HEK293 (cell line): Measurements from ENCODE around the gene TEC.
"Not testable (repeated sequence)": the region's sequence is repeated elsewhere in the genome, so short reads cannot be mapped to it uniquely, and the experiment has no call there.

ENCODE experiments used
- CTCF ChIA-PET: fragments of 350-600 bp; formaldehyde crosslinking; extraction: SDS; loops from one replicate; lab custom pipeline; 2021; ENCODE audit warnings: antibody characterized with exemption; lab: Yijun Ruan, JAX
- POLR2A ChIA-PET: fragments of 300-600 bp; formaldehyde crosslinking; extraction: SDS; loops from one replicate; lab custom pipeline; 2020; ENCODE audit warnings: antibody characterized with exemption, inconsistent platforms; lab: Yijun Ruan, JAX
- H3K27ac ChIP-seq: fragments of 200-500 bp; sonication (Bioruptor generic); 2 replicates; pipeline ENCODE4 v1.5.1; 2014; ENCODE audit warnings: low read depth, low read length, control low read depth, inconsistent platforms; ENCODE audit errors: extremely low read depth
- H3K36me3 ChIP-seq, 2 experiments: fragments of 200-500 bp in 1 of 2; sonication (Bioruptor generic) in 1 of 2; 1 replicate in 1 of 2; 2 replicates in 1 of 2; pipeline ENCODE4 v1.5.1; 2014 to 2017; ENCODE audit warnings: inconsistent platforms in 2 of 2, low read length in 2 of 2; ENCODE audit not compliant: control insufficient read depth in 2 of 2, insufficient read depth in 1 of 2
- H3K4me1 ChIP-seq: fragments of 200-500 bp; sonication (Bioruptor generic); 2 replicates; pipeline ENCODE4 v1.5.1; 2014; ENCODE audit warnings: mild to moderate bottlenecking, low read length, inconsistent platforms; ENCODE audit not compliant: control insufficient read depth, insufficient read depth
- H3K4me3 ChIP-seq: 2 replicates; pipeline ENCODE4 v1.5.1; 2011; ENCODE audit warnings: low read depth, mild to moderate bottlenecking, control low read depth, low read length, moderate library complexity
- H3K9me3 ChIP-seq: fragments of 200-500 bp; sonication (Bioruptor generic); 2 replicates; pipeline ENCODE4 v1.5.1; 2014; ENCODE audit warnings: low read depth, low read length, inconsistent platforms; ENCODE audit not compliant: control insufficient read depth, insufficient read depth
- HOXD13 ChIP-seq: sonication (generic); formaldehyde crosslinking; IDR thresholded peaks from 2 replicates; pipeline ENCODE4 v1.8.0; 2022; ENCODE audit warnings: missing genetic modification reagents, borderline replicate concordance
- KLF9 ChIP-seq: fragments of 450-650 bp; formaldehyde crosslinking; IDR thresholded peaks from 2 replicates; pipeline ENCODE4 v1.5.1; 2016; ENCODE audit warnings: missing biosample characterization, missing genetic modification characterization, low read depth
- ZBTB17 ChIP-seq: fragments of 450-650 bp; formaldehyde crosslinking; IDR thresholded peaks from 2 replicates; pipeline ENCODE4 v1.5.1; 2016; ENCODE audit warnings: missing biosample characterization, missing genetic modification characterization
- ZBTB48 ChIP-seq: fragments of 450-650 bp; formaldehyde crosslinking; IDR thresholded peaks from 2 replicates; pipeline ENCODE4 v1.5.1; 2016; ENCODE audit warnings: missing biosample characterization, missing genetic modification characterization
- ZEB2 ChIP-seq: fragments of 450-650 bp; formaldehyde crosslinking; IDR thresholded peaks from 2 replicates; pipeline ENCODE4 v1.5.1; 2016; ENCODE audit warnings: missing biosample characterization, missing genetic modification characterization
- ZNF10 ChIP-seq: fragments of 450-650 bp; formaldehyde crosslinking; IDR thresholded peaks from 2 replicates; pipeline ENCODE4 v1.5.1; 2017; ENCODE audit warnings: missing biosample characterization, missing genetic modification characterization
- ZNF23 ChIP-seq: fragments of 450-650 bp; formaldehyde crosslinking; IDR thresholded peaks from 2 replicates; pipeline ENCODE4 v1.5.1; 2016; ENCODE audit warnings: missing biosample characterization, missing genetic modification characterization, borderline replicate concordance
- ZNF521 ChIP-seq: fragments of 450-650 bp; formaldehyde crosslinking; IDR thresholded peaks from 2 replicates; pipeline ENCODE4 v1.5.1; 2017; ENCODE audit warnings: missing biosample characterization, mild to moderate bottlenecking, missing genetic modification characterization
- ZNF843 ChIP-seq: fragments of 450-650 bp; formaldehyde crosslinking; IDR thresholded peaks from 2 replicates; pipeline ENCODE4 v1.5.1; 2016; ENCODE audit warnings: missing biosample characterization, missing genetic modification characterization
- TF ChIP-seq, protein P1 (sequence below): fragments of 450-650 bp; formaldehyde crosslinking; IDR thresholded peaks from 2 replicates; pipeline ENCODE4 v1.5.1; 2016; ENCODE audit warnings: missing biosample characterization, missing genetic modification characterization, borderline replicate concordance
- TF ChIP-seq, protein P2 (sequence below): fragments of 450-650 bp; formaldehyde crosslinking; IDR thresholded peaks from 2 replicates; pipeline ENCODE4 v1.5.1; 2016; ENCODE audit warnings: missing biosample characterization, missing genetic modification characterization
- TF ChIP-seq, protein P3 (sequence below): fragments of 450-650 bp; formaldehyde crosslinking; IDR thresholded peaks from 2 replicates; pipeline ENCODE4 v1.5.1; 2016; ENCODE audit warnings: missing biosample characterization, missing genetic modification characterization, low read depth
- TF ChIP-seq, protein P4 (sequence below): fragments of 450-650 bp; formaldehyde crosslinking; conservative IDR thresholded peaks from 2 replicates; pipeline ENCODE4 v1.5.1; 2016; ENCODE audit warnings: low read depth, missing biosample characterization, missing genetic modification characterization

TEC gene

DNA sequence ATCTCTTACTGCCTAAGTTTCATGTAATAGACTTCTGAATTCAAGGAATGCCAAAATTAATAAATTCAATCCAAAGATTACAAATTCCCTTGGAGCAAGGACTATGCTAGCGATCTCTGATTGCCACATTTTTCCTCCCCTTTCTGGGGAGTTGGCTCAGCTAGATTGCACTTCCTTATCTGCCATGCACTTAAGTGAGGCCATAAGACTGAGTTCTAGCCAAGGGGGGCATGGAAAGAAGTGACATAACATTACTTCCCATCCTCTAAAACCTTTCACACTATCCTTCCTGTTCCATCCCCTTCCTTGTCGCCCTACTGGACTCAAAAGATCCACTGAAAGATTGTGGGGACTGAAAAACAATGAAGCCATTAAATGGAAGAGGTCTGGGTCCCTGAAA lies 81.8 kb downstream of the TEC start (continued):
- TF ChIP-seq, protein P1, sequence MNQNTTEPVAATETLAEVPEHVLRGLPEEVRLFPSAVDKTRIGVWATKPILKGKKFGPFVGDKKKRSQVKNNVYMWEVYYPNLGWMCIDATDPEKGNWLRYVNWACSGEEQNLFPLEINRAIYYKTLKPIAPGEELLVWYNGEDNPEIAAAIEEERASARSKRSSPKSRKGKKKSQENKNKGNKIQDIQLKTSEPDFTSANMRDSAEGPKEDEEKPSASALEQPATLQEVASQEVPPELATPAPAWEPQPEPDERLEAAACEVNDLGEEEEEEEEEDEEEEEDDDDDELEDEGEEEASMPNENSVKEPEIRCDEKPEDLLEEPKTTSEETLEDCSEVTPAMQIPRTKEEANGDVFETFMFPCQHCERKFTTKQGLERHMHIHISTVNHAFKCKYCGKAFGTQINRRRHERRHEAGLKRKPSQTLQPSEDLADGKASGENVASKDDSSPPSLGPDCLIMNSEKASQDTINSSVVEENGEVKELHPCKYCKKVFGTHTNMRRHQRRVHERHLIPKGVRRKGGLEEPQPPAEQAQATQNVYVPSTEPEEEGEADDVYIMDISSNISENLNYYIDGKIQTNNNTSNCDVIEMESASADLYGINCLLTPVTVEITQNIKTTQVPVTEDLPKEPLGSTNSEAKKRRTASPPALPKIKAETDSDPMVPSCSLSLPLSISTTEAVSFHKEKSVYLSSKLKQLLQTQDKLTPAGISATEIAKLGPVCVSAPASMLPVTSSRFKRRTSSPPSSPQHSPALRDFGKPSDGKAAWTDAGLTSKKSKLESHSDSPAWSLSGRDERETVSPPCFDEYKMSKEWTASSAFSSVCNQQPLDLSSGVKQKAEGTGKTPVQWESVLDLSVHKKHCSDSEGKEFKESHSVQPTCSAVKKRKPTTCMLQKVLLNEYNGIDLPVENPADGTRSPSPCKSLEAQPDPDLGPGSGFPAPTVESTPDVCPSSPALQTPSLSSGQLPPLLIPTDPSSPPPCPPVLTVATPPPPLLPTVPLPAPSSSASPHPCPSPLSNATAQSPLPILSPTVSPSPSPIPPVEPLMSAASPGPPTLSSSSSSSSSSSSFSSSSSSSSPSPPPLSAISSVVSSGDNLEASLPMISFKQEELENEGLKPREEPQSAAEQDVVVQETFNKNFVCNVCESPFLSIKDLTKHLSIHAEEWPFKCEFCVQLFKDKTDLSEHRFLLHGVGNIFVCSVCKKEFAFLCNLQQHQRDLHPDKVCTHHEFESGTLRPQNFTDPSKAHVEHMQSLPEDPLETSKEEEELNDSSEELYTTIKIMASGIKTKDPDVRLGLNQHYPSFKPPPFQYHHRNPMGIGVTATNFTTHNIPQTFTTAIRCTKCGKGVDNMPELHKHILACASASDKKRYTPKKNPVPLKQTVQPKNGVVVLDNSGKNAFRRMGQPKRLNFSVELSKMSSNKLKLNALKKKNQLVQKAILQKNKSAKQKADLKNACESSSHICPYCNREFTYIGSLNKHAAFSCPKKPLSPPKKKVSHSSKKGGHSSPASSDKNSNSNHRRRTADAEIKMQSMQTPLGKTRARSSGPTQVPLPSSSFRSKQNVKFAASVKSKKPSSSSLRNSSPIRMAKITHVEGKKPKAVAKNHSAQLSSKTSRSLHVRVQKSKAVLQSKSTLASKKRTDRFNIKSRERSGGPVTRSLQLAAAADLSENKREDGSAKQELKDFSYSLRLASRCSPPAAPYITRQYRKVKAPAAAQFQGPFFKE (tag by site-specific recombination): no peak
- TF ChIP-seq, protein P2, sequence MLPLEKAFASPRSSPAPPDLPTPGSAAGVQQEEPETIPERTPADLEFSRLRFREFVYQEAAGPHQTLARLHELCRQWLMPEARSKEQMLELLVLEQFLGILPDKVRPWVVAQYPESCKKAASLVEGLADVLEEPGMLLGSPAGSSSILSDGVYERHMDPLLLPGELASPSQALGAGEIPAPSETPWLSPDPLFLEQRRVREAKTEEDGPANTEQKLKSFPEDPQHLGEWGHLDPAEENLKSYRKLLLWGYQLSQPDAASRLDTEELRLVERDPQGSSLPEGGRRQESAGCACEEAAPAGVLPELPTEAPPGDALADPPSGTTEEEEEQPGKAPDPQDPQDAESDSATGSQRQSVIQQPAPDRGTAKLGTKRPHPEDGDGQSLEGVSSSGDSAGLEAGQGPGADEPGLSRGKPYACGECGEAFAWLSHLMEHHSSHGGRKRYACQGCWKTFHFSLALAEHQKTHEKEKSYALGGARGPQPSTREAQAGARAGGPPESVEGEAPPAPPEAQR (tag by site-specific recombination): no peak
- TF ChIP-seq HOXD13 (CRISPR knock-in tag): no peak
- TF ChIP-seq ZBTB17 (tag by site-specific recombination): no peak
- TF ChIP-seq, all 188 proteins: peak for 0

DNA sequence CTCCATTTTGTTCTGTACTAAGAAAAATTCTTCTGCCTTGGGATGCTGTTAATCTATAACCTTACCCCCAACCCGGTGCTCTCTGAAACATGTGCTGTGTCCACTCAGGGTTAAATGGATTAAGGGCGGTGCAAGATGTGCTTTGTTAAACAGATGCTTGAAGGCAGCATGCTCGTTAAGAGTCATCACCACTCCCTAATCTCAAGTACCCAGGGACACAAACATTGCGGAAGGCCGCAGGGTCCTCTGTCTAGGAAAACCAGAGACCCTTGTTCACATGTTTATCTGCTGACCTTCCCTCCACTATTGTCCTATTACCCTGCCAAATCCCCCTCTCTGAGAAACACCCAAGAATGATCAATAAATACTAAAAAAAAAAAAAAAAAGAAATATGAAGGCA lies 82.6 kb downstream of the TEC start:
- CTCF ChIA-PET, H3K27ac ChIP-seq, H3K9me3 ChIP-seq, H3K4me3 ChIP-seq, POLR2A ChIA-PET, H3K4me1 ChIP-seq, H3K36me3 ChIP-seq: not testable (repeated sequence)

DNA sequence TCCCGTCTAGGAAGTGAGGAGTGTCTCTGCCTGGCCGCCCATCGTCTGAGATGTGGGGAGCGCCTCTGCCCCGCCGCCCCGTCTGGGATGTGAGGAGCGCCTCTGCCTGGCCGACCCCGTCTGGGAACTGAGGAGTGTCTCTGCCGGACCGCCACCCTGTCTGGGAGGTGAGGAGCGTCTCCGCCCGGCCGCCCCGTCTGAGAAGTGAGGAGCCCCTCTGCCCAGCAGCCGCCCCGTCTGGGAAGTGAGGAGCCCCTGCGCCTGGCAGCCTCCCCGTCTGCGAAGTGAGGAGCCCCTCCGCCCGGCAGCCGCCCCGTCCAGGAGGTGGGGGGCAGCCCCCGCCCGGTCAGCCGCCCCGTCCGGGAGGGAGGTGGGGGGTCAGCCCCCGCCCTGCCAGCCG lies 83.2 kb downstream of the TEC start:
- H3K36me3 ChIP-seq, H3K4me1 ChIP-seq, H3K27ac ChIP-seq, POLR2A ChIA-PET, H3K9me3 ChIP-seq, H3K4me3 ChIP-seq, CTCF ChIA-PET: not testable (repeated sequence)

DNA sequence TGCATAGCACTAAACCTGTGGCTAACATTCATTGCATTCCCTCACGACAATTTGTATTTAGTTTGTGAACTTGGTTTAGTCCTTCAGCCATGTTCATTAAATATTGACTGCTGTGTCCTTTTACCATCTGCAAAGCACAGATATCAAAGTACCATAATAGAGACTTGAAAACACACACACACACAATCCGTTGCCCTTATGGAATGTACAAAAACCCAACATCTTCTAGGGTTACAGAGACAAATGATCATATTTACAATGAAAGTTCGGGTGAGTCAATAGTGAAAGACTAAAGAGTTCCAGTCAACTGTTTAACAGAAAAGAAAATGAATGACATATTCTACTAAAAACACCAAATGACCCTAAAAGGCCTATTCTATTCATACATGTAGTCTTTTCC lies 84.8 kb downstream of the TEC start:
- Histone ChIP-seq H3K27ac (no peak overlapping the region), H3K4me3 (no peak overlapping the region), H3K36me3 (no peaks in the 10 kb centered on the region), H3K9me3 (no peaks in the 10 kb centered on the region), H3K4me1 (no peaks in the 10 kb centered on the region)
- POLR2A ChIA-PET: no interaction called here
- TF ChIP-seq, protein P3, sequence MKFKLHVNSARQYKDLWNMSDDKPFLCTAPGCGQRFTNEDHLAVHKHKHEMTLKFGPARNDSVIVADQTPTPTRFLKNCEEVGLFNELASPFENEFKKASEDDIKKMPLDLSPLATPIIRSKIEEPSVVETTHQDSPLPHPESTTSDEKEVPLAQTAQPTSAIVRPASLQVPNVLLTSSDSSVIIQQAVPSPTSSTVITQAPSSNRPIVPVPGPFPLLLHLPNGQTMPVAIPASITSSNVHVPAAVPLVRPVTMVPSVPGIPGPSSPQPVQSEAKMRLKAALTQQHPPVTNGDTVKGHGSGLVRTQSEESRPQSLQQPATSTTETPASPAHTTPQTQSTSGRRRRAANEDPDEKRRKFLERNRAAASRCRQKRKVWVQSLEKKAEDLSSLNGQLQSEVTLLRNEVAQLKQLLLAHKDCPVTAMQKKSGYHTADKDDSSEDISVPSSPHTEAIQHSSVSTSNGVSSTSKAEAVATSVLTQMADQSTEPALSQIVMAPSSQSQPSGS (tag by site-specific recombination): no peak
- TF ChIP-seq ZNF521: no peak
- TF ChIP-seq, all 188 proteins: peak for 0
- CTCF ChIA-PET: no interaction called here

DNA sequence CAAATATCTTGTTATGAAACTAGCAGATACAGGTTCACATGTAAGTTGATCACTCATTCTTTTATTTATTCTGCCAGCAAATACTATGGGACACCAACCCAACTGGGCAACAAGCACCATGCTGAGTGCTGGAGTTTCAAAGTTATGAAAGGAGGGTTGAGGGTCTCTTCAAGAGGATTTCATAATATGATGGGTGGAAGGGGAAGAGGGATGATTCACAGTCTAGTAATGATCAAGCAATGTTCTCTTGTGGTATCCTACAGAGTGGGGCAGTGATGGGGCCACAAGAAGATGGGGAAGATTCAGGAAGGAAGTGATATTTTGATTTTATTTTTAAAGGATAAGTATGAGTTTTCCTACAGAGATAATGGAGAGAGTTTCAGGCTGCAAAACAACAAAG lies 89.4 kb downstream of the TEC start:
- no peaks in the 10 kb centered on the region for H3K4me1 ChIP-seq
- no peaks in the 10 kb centered on the region for H3K36me3 ChIP-seq
- no peaks in the 10 kb centered on the region for H3K9me3 ChIP-seq
- CTCF ChIA-PET: no interaction called here
- POLR2A ChIA-PET: no interaction called here
- H3K27ac ChIP-seq: no peak overlapping the region
- no peak overlapping the region for H3K4me3 ChIP-seq
- no peak for TF ChIP-seq KLF9 (tag by site-specific recombination)
- TF ChIP-seq ZNF10 (tag by site-specific recombination): no peak
- no peak for TF ChIP-seq ZNF23 (tag by site-specific recombination)
- TF ChIP-seq ZNF843: no peak
- TF ChIP-seq, protein P4, sequence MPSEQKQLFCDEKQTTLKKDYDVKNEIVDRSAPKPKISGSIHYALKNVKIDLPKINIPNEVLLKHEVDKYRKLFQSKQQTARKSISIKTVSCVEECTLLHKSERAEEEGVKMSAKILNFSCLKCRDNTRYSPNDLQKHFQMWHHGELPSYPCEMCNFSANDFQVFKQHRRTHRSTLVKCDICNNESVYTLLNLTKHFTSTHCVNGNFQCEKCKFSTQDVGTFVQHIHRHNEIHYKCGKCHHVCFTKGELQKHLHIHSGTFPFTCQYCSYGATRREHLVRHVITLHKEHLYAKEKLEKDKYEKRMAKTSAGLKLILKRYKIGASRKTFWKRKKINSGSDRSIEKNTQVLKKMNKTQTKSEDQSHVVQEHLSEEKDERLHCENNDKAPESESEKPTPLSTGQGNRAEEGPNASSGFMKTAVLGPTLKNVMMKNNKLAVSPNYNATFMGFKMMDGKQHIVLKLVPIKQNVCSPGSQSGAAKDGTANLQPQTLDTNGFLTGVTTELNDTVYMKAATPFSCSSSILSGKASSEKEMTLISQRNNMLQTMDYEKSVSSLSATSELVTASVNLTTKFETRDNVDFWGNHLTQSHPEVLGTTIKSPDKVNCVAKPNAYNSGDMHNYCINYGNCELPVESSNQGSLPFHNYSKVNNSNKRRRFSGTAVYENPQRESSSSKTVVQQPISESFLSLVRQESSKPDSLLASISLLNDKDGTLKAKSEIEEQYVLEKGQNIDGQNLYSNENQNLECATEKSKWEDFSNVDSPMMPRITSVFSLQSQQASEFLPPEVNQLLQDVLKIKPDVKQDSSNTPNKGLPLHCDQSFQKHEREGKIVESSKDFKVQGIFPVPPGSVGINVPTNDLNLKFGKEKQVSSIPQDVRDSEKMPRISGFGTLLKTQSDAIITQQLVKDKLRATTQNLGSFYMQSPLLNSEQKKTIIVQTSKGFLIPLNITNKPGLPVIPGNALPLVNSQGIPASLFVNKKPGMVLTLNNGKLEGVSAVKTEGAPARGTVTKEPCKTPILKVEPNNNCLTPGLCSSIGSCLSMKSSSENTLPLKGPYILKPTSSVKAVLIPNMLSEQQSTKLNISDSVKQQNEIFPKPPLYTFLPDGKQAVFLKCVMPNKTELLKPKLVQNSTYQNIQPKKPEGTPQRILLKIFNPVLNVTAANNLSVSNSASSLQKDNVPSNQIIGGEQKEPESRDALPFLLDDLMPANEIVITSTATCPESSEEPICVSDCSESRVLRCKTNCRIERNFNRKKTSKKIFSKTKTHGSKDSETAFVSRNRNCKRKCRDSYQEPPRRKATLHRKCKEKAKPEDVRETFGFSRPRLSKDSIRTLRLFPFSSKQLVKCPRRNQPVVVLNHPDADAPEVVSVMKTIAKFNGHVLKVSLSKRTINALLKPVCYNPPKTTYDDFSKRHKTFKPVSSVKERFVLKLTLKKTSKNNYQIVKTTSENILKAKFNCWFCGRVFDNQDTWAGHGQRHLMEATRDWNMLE (tag by site-specific recombination): no peak
- no peak for TF ChIP-seq ZBTB48 (tag by site-specific recombination)
- TF ChIP-seq ZEB2 (tag by site-specific recombination): no peak
